ENCODE data around the gene ZDBF2.

DNA sequence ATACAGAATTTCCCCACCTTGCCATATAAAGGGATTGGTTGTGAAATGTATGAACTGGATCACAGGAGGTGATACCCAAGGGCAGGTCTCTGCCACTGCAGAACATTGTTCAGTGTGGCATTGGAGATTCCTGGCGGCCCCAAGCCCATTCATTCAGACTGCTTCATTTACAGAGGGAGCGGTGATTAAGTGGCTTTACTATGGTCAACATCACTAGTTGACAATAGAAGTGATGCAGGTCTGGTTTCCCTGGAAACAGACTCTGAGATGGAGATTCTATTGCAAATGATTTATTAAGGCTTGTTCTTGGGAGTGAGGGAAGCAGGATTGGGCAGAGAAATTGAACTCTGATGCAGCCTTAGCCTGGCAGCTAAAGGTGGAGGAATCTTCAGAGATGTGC, 62.4 kb downstream of the ZDBF2 start:
- TF ChIP-seq, protein P1, sequence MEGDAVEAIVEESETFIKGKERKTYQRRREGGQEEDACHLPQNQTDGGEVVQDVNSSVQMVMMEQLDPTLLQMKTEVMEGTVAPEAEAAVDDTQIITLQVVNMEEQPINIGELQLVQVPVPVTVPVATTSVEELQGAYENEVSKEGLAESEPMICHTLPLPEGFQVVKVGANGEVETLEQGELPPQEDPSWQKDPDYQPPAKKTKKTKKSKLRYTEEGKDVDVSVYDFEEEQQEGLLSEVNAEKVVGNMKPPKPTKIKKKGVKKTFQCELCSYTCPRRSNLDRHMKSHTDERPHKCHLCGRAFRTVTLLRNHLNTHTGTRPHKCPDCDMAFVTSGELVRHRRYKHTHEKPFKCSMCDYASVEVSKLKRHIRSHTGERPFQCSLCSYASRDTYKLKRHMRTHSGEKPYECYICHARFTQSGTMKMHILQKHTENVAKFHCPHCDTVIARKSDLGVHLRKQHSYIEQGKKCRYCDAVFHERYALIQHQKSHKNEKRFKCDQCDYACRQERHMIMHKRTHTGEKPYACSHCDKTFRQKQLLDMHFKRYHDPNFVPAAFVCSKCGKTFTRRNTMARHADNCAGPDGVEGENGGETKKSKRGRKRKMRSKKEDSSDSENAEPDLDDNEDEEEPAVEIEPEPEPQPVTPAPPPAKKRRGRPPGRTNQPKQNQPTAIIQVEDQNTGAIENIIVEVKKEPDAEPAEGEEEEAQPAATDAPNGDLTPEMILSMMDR (IDR thresholded peaks at IDR 0.05): no peak
- TF ChIP-seq POLR2A (IDR thresholded peaks at IDR 0.05) (no peak), EP300 (IDR thresholded peaks at IDR 0.05) (no peak), POLR2AphosphoS5 (IDR thresholded peaks at IDR 0.05) (no peak)
